Kidney glomerular epithelial cell (primary cell): Measurements from ENCODE around the gene SHISA5.
"Not testable (repeated sequence)": the region's sequence is repeated elsewhere in the genome, so short reads cannot be mapped to it uniquely, and the experiment has no call there.

Experiments used
- DNase-seq: peaks from one replicate; lab custom pipeline; 2025; lab: John Stamatoyannopoulos, UW

Gene SHISA5

GRCh38 chr3:48477959-48478520 is 25.9 kb downstream of the SHISA5 start:
- no peak for DNase-seq

- DNase-seq: no peak
Observed at GRCh38 chr3:48476426-48477053, 27.4 kb downstream of the SHISA5 start.

- no peak for DNase-seq
Observed at GRCh38 chr3:48475188-48475587, 28.8 kb downstream of the SHISA5 start.

GRCh38 chr3:48474619-48475018 is 29.4 kb downstream of the SHISA5 start:
- DNase-seq: no peak

GRCh38 chr3:48474031-48474430 is 29.9 kb downstream of the SHISA5 start:
- not testable (repeated sequence) for DNase-seq

- no peak for DNase-seq
Observed at GRCh38 chr3:48473617-48473952, 30.4 kb downstream of the SHISA5 start.

- peak; percentile 89 for DNase-seq
Observed at GRCh38 chr3:48472923-48473616, 30.9 kb downstream of the SHISA5 start.

- no peak for DNase-seq
Observed at GRCh38 chr3:48472673-48472922, 31.4 kb downstream of the SHISA5 start.

GRCh38 chr3:48470286-48470685 is 33.7 kb downstream of the SHISA5 start:
- DNase-seq: no peak

- no peak for DNase-seq
Observed at GRCh38 chr3:48469046-48469915, 34.7 kb downstream of the SHISA5 start.

- no peak for DNase-seq
Observed at GRCh38 chr3:48468329-48468731, 35.6 kb downstream of the SHISA5 start.

GRCh38 chr3:48467473-48468267 is 36.3 kb downstream of the SHISA5 start:
- DNase-seq: no peak

GRCh38 chr3:48467110-48467454 is 36.9 kb downstream of the SHISA5 start:
- DNase-seq: no peak

GRCh38 chr3:48466386-48467109 is 37.4 kb downstream of the SHISA5 start:
- DNase-seq: no peak

- DNase-seq: peak; percentile 98
Observed at GRCh38 chr3:48465531-48466378, 38.2 kb downstream of the SHISA5 start.

GRCh38 chr3:48465237-48465530 is 38.8 kb downstream of the SHISA5 start:
- DNase-seq: no peak

- no peak for DNase-seq
Observed at GRCh38 chr3:48464713-48465221, 39.2 kb downstream of the SHISA5 start.

- no peak for DNase-seq
Observed at GRCh38 chr3:48463703-48464102, 40.3 kb downstream of the SHISA5 start.

- not testable (repeated sequence) for DNase-seq
Observed at GRCh38 chr3:48461767-48462166, 42.2 kb downstream of the SHISA5 start.

GRCh38 chr3:48460517-48460902 is 43.5 kb downstream of the SHISA5 start:
- DNase-seq: no peak
